ENCODE data around the gene RANBP1.
A peak's percentile ranks its signal among the peaks of the same experiment; 100 is the strongest.
"Not testable (repeated sequence)": the region's sequence is repeated elsewhere in the genome, so short reads cannot be mapped to it uniquely, and the experiment has no call there.

The RANBP1 gene
- total RNA-seq, result 30.2 to 58.5 reads per million in 2 donors

GRCh38 chr22:20115691-20116375 lies at the start of gene RANBP1:
TSS of gene RANBP1 (plus strand) at chr22:20116104. CDS start at chr22:20116185, 81 bp downstream.
- DNase-seq, result no peak

- DNase-seq, result no peak
Observed at GRCh38 chr22:20066617-20067383, 49.1 kb upstream of the RANBP1 start.

GRCh38 chr22:20067384-20067682 lies 48.6 kb upstream of the RANBP1 start:
- not testable (repeated sequence) for DNase-seq

GRCh38 chr22:20068640-20069039 lies 47.3 kb upstream of the RANBP1 start:
- no peak for DNase-seq

GRCh38 chr22:20069331-20070042 lies 46.4 kb upstream of the RANBP1 start:
- no peak for DNase-seq

- no peak for DNase-seq
Observed at GRCh38 chr22:20071524-20071972, 44.4 kb upstream of the RANBP1 start.

- no peak for DNase-seq
Observed at GRCh38 chr22:20076627-20077172, 39.2 kb upstream of the RANBP1 start.

- peak; percentile 61 for DNase-seq
Observed at GRCh38 chr22:20079745-20080444, 36.0 kb upstream of the RANBP1 start, which contains the start of gene DGCR8. TSS of gene DGCR8 (plus strand) at chr22:20080241. CDS start at chr22:20085964, 5,723 bp downstream.

- peak; percentile 67 for DNase-seq
Observed at GRCh38 chr22:20080445-20080775, 35.5 kb upstream of the RANBP1 start.

- no peak for DNase-seq
Observed at GRCh38 chr22:20080776-20081654, 34.9 kb upstream of the RANBP1 start.

DNA sequence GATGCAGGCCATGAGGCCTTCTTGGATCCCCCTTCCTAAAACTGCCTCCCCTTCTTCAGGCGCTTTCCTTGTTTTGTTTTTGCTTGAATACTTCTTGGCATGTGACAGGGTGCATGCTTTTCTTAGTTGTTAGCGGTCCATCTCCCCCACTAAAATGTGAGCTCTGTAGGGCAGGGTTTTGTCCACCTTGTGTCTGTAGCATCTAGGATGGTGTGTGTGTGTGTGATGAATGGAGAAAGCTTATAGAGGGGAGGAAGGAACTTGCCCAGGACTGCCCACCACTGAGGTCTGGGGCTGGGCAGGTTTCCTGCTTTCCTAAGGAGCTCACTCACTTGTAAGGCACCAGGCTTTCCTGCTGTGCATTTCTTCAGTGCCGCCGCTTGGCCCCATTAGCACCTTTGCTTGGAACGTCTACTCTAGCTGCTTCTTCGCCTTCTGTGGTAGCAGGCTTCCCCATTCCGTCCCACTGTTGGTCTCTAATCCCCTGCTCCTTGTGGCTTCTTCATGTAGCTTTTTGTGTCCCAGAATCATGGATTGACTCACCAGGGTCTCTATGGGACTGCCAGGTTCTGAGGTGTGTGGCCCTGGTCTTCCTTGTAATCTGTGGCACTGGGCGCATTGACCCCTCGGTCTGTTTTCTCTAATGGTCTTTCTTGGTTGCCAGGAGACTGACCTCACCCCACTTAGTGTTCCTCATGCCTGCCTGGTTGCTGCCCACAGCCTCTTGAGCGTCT lies 32.6 kb upstream of the RANBP1 start:
- no peak for DNase-seq

DNA sequence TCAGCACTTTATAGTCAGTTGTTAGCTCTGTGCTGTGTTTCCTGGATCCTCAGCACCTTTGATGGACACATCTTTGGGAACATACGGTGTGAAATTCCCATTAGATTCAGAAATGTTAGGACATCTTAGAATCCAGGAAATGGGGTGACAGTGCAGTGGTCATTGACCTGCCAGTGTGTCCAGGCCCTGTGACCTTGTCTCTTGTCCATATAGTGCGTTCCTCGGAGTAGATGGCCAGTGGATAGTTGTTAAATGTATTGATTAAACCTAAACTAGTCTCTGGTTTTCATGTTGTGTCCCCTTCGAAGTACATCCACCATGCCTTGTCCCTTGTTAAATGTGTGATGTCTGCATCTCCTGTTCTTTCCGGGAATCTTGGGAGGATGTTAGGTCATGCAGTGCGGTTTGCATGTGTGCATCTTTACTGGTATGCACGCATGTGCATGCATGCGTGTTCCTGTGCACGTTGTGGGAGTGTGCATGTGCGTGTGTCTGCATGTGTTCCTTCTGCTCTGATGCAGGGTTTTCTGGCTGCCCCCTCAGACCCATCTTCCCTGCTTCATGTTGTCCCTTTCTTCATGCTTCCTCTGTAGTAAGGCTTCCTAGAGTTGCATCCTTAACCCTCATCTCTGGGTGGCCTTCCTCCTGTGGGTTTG lies 31.9 kb upstream of the RANBP1 start:
- no peak for DNase-seq

- no peak for DNase-seq
Observed at GRCh38 chr22:20084547-20085413, 31.1 kb upstream of the RANBP1 start.

- DNase-seq, result no peak
Observed at GRCh38 chr22:20085651-20086050, 30.3 kb upstream of the RANBP1 start.

GRCh38 chr22:20086101-20086599 lies 29.8 kb upstream of the RANBP1 start:
- no peak for DNase-seq

DNA sequence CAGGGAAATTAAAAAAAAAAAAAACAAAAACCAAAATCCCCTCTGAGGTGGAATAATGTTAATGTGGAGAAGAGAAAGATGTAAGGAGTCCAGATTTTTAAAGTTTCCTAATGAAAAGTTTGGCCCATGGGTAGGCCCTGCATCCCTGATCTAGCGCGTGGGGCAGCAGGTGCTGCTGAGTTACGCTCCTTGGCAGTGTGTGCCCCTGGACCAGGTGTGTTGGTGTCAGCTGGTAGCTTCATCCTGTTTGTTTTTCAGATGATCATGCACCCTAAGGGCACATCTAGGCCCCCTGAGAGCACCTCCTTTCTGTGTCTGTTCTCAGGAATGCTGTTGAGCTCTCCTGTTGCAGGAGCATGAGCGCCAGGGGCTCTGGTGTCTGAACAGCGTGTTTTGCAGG lies 29.1 kb upstream of the RANBP1 start:
- DNase-seq, result no peak

GRCh38 chr22:20087319-20088262 lies 28.3 kb upstream of the RANBP1 start:
- DNase-seq, result no peak

- no peak for DNase-seq
Observed at GRCh38 chr22:20088263-20088648, 27.6 kb upstream of the RANBP1 start.

Data from T-helper 9 cell (primary cell).